ENCODE data around the gene IL22RA2. TPM values are rescaled to one million over a fixed set of nuclear protein-coding genes. Genes with fewer than 3 reads are reported as not detected.

IL22RA2 gene
- total and polyA plus RNA-seq, 9 of the 15 experiments (the other 6 are each of a cell fraction or from before 2014, with no cell fraction given): 0.03 TPM; not detected in 8

- no TSS peak for BruUV-seq (replicated peaks)
- POLR2A ChIA-PET: interaction anchor here (0.7 to 1.4 kb wide), 3 partner anchors 20 to 709 kb away, joined by 3 to 5 read pairs (median 3); no protein-coding TSS in a partner anchor
- Histone ChIP-seq H3K4me3 (no peak overlapping the region), H3K27ac (ENCODE audit: extremely low read depth, low read depth, low read length) (no peak overlapping the region; the same call in 2 of the 3 replicates), H3K9me1 (ENCODE audit: control insufficient read depth, insufficient read depth, low read length) (no peaks in the 10 kb centered on the region), H3K4me1 (replicated peaks in 1 of 2; ENCODE audit: control insufficient read depth in 2 of 2, insufficient read depth in 2 of 2, low read length in 2 of 2) (peaks cover 4 to 38% of the 10 kb centered on the region in 2 experiments; a peak in 4 of 5 replicates), H3K4me2 (ENCODE audit: insufficient read depth, low read length) (peak overlapping the region; percentile 72; the same call in 1 of the 2 replicates), H2AFZ (ENCODE audit: low read depth, low read length) (peak overlapping the region; percentile 95), H4K20me1 (replicated peaks; ENCODE audit: control insufficient read depth, insufficient read depth, low read length) (no peaks in the 10 kb centered on the region), H3K27me3 (ENCODE audit: control insufficient read depth in 2 of 2, insufficient read depth in 2 of 2, low read length in 2 of 2) (no peaks in the 10 kb centered on the region), H3K9ac (ENCODE audit: insufficient read depth in 1 of 2, low read depth in 2 of 2, low read length in 2 of 2) (no peak overlapping the region), H3K79me2 (ENCODE audit: control insufficient read depth, insufficient read depth, low read length) (no peaks in the 10 kb centered on the region), H3K36me3 (ENCODE audit: control insufficient read depth, insufficient read depth, low read length) (no peaks in the 10 kb centered on the region), H3K9me3 (replicated peaks; ENCODE audit: control insufficient read depth, insufficient read depth, low read depth, low read length) (no peaks in the 10 kb centered on the region; the same call in 1 of the 2 replicates)
- intact Hi-C loops (cut with micrococcal nuclease) (no loop called here), in situ Hi-C loops (cut with MboI) (no loop called here)
- FAIRE-seq: no peak
- no peak for TF ChIP-seq ATF7 (IDR thresholded peaks at IDR 0.05)
- TF ChIP-seq MGA (IDR thresholded peaks at IDR 0.05): 0 out of 2 replicates have a peak, but pooled peaks have one; percentile 18
- no peak for DNase-seq (ENCODE audit: extremely low read depth in 1 of 4, low spot score in 3 of 4)
- CTCF ChIA-PET (ENCODE audit: low intra/inter-chr PET ratio): no interaction called here
- WGBS (ENCODE audit: insufficient coverage, low coverage, missing lambda C conversion rate): 43% methylated on average over 13 of the region's 13 CpGs
- no peak; the same call in 2 of the 3 replicates for ATAC-seq
Measured at GRCh38 chr6:137171824-137172733, 1.4 kb downstream of the IL22RA2 start.

Data from K562 (cell line).